CD4-positive, alpha-beta T cell (primary cell): ENCODE data around the gene BCHE. TPM values are rescaled to one million over a fixed set of nuclear protein-coding genes. Genes with fewer than 3 reads are reported as not detected.

Source experiments
- ATAC-seq: fragments of 200-7000 bp; cut with Tn5 transposase; one replicate; pipeline ENCODE4 v1.10.0; 2022; ENCODE audit warnings: mild to moderate bottlenecking; ENCODE audit not compliant: poor library complexity
- CTCF ChIA-PET: fragments of 350-600 bp; sonication (Branson Sonifier 250); formaldehyde crosslinking; loops from one replicate; lab custom pipeline; 2021; ENCODE audit warnings: antibody characterized with exemption, inconsistent platforms; lab: Charles Lee
- POLR2A ChIA-PET: fragments of 350-600 bp; sonication (Branson Sonifier 250); formaldehyde crosslinking; loops from one replicate; lab custom pipeline; 2021; ENCODE audit warnings: antibody characterized with exemption, inconsistent platforms; lab: Charles Lee
- DNase-seq, 14 experiments: peaks; one replicate each; pipeline ENCODE4 v3.0.0-alpha.2; 2013 to 2020; ENCODE audit warnings: mixed read lengths in 2 of 14
- H3K27ac ChIP-seq, 2 donors: one replicate each; pipeline versions ENCODE4 v1.5.1 to v1.7.0; 2013; ENCODE audit warnings: low read length in 2 of 2, low read depth in 1 of 2, mild to moderate bottlenecking in 1 of 2
- H3K27me3 ChIP-seq, 2 experiments: 1 replicate in 1 of 2; 2 replicates in 1 of 2; pipeline versions ENCODE4 v1.6.1 to v1.7.0; 2013; ENCODE audit warnings: low read length in 2 of 2, control low read depth in 1 of 2, mild to moderate bottlenecking in 1 of 2, moderate library complexity in 1 of 2; ENCODE audit not compliant: insufficient read depth in 2 of 2, control insufficient read depth in 1 of 2
- H3K36me3 ChIP-seq: one replicate; pipeline ENCODE4 v1.6.1; 2013; ENCODE audit warnings: low read length, control low read depth; ENCODE audit not compliant: insufficient read depth
- H3K4me1 ChIP-seq: one replicate; pipeline ENCODE4 v1.6.1; 2013; ENCODE audit warnings: low read length, control low read depth; ENCODE audit not compliant: insufficient read depth
- H3K4me3 ChIP-seq: one replicate; pipeline ENCODE4 v1.5.1; 2013; ENCODE audit warnings: mild to moderate bottlenecking, low read length, moderate library complexity
- H3K9me3 ChIP-seq, 2 experiments: 1 replicate in 1 of 2; 2 replicates in 1 of 2; pipeline versions ENCODE4 v1.6.1 to v1.7.0; 2013; ENCODE audit warnings: low read length in 2 of 2, mild to moderate bottlenecking in 2 of 2, control low read depth in 1 of 2, moderate library complexity in 1 of 2; ENCODE audit not compliant: control insufficient read depth in 1 of 2, insufficient read depth in 1 of 2
- H3K27ac Mint-ChIP-seq: one replicate; pipeline ENCODE4 v1.8.0; 2020; ENCODE audit warnings: mixed read lengths
- H3K27me3 Mint-ChIP-seq: one replicate; pipeline ENCODE4 v1.8.0; 2021; ENCODE audit warnings: mixed read lengths
- H3K36me3 Mint-ChIP-seq: one replicate; pipeline ENCODE4 v1.8.0; 2021; ENCODE audit warnings: low read depth, mixed read lengths
- H3K4me1 Mint-ChIP-seq: one replicate; pipeline ENCODE4 v1.8.0; 2021; ENCODE audit warnings: low read depth, mixed read lengths
- H3K4me3 Mint-ChIP-seq: one replicate; pipeline ENCODE4 v1.8.0; 2020; ENCODE audit warnings: mild to moderate bottlenecking, mixed read lengths
- H3K9me3 Mint-ChIP-seq: one replicate; pipeline ENCODE4 v1.8.0; 2020; ENCODE audit warnings: mixed read lengths
- CTCF ChIP-seq: fragments of 200-600 bp; IDR thresholded peaks from one replicate; pipeline ENCODE4 v1.8.0; 2022; ENCODE audit warnings: antibody characterized with exemption, mild to moderate bottlenecking
- intact Hi-C, 2 experiments: fragments of 100-400 bp; cut with DNase I in 1 of 2; cut with micrococcal nuclease in 1 of 2; formaldehyde crosslinking; loops; one replicate each; pipeline versions ENCODE4 v1.15.1 to v1.9.0; 2023 to 2025; cut with DNase I, micrococcal nuclease
- total RNA-seq, 174 experiments: library from RNA in 2 of 174; stranded (reverse) in 2 of 174; gene quantifications; one replicate each; pipeline ENCODE4 v1.2.3 and lab custom pipeline; 2021 to 2026

Gene BCHE
- total RNA-seq, 2 experiments from 2014 or later, result not detected

- ChIA-PET CTCF (no interaction called here), POLR2A (no interaction called here)
- no peak overlapping the region for H3K4me3 ChIP-seq
- no peak overlapping the region for H3K27ac Mint-ChIP-seq
- H3K36me3 ChIP-seq, result no peaks in the 10 kb centered on the region
- no peaks in the 10 kb centered on the region for H3K27me3 Mint-ChIP-seq
- H3K9me3 ChIP-seq, result no peaks in the 10 kb centered on the region
- H3K36me3 Mint-ChIP-seq, result no peaks in the 10 kb centered on the region
- intact Hi-C loops, result no loop called here
- no peak overlapping the region for H3K27ac ChIP-seq
- DNase-seq, result no peak
- H3K4me1 Mint-ChIP-seq, result no peaks in the 10 kb centered on the region
- TF ChIP-seq CTCF, result no peak
- H3K4me1 ChIP-seq, result no peaks in the 10 kb centered on the region
- H3K9me3 Mint-ChIP-seq, result no peaks in the 10 kb centered on the region
- no peak overlapping the region for H3K4me3 Mint-ChIP-seq
- no peak for ATAC-seq
- H3K27me3 ChIP-seq, result no peaks in the 10 kb centered on the region
Measured at GRCh38 chr3:165852191-165852590, 15.0 kb upstream of the BCHE start.

GRCh38 chr3:165846056-165846455 is 8.8 kb upstream of the BCHE start:
- no peak for TF ChIP-seq CTCF
- CTCF ChIA-PET, result no interaction called here
- Histone ChIP-seq H3K27ac (no peak overlapping the region), H3K4me1 (no peaks in the 10 kb centered on the region), H3K27me3 (no peaks in the 10 kb centered on the region), H3K4me3 (no peak overlapping the region), H3K36me3 (no peaks in the 10 kb centered on the region), H3K9me3 (no peaks in the 10 kb centered on the region)
- no peak for DNase-seq
- Mint-ChIP-seq H3K9me3 (peaks cover 2% of the 10 kb centered on the region), H3K4me3 (no peak overlapping the region), H3K27me3 (no peaks in the 10 kb centered on the region), H3K27ac (no peak overlapping the region), H3K36me3 (no peaks in the 10 kb centered on the region), H3K4me1 (no peaks in the 10 kb centered on the region)
- no peak for ATAC-seq
- intact Hi-C loops, result no loop called here
- POLR2A ChIA-PET, result no interaction called here

DNA sequence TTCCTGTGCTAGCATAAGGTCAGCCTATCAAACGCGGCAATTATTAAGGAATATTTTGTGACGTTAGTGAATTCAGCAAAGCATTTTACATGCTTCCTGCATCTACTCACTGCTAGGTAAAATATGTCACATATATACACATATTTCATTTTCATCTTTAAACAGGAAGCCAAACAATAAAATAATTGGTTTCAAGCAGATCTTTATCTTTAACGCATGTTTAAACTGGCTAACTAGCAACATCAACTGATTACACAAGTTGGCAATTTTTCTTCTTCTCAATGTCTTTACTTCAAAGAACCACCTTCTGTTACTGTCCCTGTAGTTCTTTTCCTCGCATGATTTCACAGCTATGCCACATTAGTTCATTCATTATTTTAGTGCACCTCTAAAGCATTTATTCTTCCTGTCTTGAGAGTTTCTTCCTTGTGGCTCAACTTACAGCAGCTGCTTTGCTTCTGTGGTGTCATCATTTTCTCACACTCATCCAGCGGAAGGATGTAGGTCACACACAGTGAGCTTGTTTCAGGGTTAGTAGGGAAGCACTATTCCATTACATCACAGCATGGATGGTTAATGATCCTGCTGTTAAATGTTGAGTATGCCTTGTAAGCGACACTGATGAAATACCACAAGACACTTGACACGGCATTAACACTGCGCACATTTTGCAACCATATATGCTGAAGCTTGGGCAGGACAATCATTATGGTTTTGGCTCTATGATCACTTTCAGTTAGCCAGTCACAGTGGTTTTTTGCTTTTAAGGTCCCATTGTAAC is 2.3 kb upstream of the BCHE start:
- peaks cover 0 to 4% of the 10 kb centered on the region in 2 experiments for H3K9me3 ChIP-seq
- H3K36me3 ChIP-seq, result no peaks in the 10 kb centered on the region
- no peaks in the 10 kb centered on the region for H3K4me1 ChIP-seq
- H3K27ac ChIP-seq, result no peak overlapping the region
- Mint-ChIP-seq H3K4me3 (no peak overlapping the region), H3K27me3 (no peaks in the 10 kb centered on the region), H3K36me3 (no peaks in the 10 kb centered on the region), H3K4me1 (no peaks in the 10 kb centered on the region), H3K9me3 (peaks cover 2% of the 10 kb centered on the region), H3K27ac (no peak overlapping the region)
- H3K4me3 ChIP-seq, result no peak overlapping the region
- no peaks in the 10 kb centered on the region for H3K27me3 ChIP-seq
- ChIA-PET CTCF (no interaction called here), POLR2A (no interaction called here)
- no peak for DNase-seq
- ATAC-seq, result no peak
- no peak for TF ChIP-seq CTCF
- intact Hi-C loops, result no loop called here
